GM18861 (cell line): ENCODE results near the gene AKR1B15.
"Not testable (repeated sequence)": the region's sequence is repeated elsewhere in the genome, so short reads cannot be mapped to it uniquely, and the experiment has no call there.

Experiments
- ATAC-seq: cut with Tn5 transposase; IDR thresholded peaks from one replicate; pipeline ENCODE4 v1.9.1; 2021; ENCODE audit not compliant: unreplicated experiment

The AKR1B15 gene

DNA sequence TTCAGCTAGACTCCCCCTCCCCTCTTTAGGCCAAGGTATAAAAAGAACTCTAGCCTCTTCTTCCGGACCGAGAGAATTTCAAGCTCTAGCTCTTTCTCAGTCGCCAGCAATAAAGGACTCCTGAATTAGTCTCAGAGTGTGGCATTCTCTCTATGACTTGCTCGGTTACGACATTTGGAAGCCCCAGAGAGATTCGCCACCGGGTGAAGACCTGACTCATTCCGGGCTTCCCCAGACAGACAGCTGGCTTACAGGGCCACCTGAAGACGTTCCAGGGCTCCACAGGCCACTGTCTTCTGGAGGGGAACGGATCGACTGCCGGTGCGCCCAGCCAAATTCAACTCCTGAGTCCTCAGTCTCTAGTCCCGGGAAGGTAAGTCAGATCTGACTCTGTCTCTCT lies at the start of gene AKR1B15:
Gene AKR1B15, plus strand, starts transcription at position 234 of the 400 bp plus-strand sequence. CDS start 15,510 bp downstream, outside the sequence.
- ATAC-seq: peak; percentile 96

DNA sequence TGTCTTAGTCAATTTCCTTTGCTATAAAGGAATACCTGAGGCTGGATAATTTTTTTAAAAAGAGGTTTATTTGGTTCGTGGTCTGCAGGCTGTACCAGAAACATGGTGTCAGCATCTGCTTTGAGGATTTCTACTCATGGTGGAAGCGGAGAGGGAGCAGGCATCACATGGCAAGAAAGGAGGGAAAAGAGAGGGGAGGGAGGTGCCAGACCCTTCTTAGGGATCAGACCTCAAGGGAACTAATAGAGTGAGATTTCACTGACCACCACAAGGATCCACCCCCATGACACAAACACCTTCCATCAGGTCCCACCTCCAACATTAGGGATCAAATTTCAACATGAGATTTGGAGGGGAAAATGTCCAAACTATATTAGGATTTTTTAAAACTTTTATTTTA lies 48.5 kb upstream of the AKR1B15 start:
- ATAC-seq: no peak

DNA sequence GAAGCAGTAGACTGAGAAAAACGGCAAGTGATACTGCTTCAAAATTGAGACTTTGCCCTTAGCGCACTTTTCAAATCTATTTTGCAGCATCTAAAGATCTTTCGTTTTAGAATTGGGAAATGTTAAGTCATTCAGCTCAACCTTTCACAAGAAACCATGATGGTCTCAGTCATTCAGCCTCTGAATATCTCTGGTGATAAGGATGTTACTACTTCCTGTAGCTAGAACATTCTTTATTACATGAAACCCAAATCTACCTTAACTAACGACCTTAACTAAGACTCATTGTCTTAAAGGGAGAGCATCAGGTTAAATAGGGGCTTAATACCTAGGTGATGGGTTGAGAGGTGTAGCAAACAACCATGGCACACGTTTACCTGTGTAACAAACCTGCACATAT lies 47.9 kb upstream of the AKR1B15 start:
- ATAC-seq: no peak

DNA sequence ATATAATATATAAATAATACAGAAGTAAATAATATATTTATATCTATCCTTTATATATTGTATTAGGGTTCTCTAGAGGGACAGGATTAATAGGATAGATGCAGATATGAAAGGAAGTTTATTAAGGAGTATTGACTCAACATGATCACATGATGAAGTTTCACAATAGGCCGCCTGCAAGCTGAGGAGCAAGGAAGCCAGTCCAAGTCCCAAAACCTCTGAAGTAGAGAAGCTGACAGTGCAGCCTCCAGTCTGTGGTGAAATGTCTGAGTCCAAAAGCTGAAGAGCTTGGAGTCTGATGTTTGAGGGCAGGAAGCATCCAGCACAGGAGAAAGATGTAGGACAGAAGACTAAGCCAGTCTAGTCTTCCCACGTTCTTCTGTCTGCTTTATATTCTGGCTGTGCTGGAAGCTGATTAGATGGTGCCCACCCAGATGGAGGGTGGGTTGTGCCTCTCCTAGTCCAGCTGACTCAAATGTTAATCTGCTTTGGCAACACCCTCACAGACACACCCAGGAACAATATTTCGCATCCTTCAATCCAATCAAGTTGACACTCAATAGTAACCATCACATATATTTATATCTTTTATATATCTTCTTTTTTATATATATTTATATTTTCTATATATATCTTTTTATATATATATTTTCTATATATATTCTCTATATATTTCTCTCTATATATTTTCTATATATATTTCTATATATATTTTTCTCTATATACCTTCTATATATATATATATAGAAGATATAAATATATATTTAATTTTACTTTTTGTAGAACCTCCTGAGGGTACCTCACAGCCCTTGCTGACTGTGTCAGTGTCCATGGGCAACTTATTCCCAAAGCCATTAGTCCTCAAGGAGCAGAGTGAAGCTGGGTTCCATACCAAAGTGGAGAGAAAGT lies 46.2 kb upstream of the AKR1B15 start:
- no peak for ATAC-seq

DNA sequence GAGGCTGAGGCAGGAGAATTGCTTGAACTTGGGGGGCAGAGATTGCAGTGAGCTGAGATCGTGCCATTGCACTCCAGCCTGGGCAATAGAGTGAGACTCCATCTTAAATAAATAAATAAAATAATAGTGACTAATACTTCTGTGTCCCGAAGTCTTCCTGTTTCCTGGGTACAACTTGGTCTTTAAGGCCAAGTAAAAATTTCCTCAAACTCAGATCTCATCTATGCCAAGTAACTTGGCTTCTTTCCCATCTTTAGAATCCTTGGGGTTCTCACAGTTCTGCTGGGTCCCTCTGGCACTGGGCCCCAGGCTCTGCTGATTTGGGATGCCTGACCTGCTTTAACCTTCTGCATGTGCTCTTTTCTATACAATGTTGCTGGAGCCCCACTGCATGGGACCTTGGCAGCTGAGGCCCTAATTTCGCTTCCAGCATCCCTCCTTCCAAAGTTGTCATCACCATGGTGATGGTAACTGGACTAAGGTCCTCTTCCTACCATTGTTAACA lies 44.2 kb upstream of the AKR1B15 start:
- ATAC-seq: no peak

DNA sequence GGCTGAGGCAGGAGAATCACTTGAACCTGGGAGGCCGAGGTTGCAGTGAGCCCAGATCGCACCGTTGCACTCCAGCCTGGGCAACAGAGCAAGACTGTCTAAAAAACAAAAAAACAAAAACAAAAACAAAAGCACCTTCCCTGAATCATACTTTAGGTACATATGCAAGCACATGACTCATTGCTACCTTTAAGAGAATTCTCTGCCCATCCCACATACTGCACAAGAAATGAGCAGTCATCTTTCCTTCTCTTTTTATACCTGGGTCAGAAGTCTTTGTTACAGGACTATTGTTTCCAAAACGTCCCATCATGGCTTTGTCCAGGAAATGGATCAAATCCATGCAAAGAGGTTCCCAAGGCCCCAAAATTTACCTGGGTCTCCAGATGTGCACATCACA lies 43.1 kb upstream of the AKR1B15 start:
- no peak for ATAC-seq

DNA sequence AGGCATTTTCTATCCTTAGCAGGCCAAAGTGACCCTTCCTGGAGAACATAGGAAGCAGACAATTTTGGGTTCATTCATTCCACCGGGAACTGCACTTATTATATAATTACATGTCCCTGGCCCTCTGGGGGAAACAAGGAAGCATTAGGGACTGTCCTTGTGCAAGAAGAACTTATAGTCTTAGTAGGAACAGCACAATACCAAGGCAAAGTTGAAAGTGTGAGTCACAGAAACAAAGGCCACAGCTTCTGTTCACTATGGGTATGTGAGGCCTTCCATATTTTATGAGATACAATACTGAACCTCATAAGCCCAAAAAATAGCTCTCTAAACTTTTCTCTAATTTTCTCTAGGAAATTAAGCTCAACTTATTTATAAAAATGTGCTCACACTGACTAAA lies 39.9 kb upstream of the AKR1B15 start:
- no peak for ATAC-seq

DNA sequence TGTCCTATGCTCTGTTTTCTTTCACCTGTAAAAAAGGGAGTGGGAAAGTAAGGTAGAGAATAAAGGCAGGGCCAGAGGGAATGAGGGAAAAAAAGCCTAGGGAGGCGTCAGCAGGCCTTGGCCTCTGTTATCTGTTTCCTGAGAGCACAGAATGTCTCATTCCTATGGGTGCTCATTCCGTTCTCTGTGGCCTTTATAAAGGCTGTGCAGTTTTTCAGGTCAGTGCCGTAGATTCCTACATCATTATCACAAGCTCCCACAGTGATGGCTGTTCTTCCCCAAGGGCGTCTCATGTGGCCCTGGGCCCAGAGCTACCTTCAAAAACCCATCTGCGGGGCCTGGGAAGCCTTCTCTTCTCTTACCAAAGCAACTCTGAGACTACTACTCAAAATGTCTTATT lies 38.3 kb upstream of the AKR1B15 start:
- no peak for ATAC-seq

DNA sequence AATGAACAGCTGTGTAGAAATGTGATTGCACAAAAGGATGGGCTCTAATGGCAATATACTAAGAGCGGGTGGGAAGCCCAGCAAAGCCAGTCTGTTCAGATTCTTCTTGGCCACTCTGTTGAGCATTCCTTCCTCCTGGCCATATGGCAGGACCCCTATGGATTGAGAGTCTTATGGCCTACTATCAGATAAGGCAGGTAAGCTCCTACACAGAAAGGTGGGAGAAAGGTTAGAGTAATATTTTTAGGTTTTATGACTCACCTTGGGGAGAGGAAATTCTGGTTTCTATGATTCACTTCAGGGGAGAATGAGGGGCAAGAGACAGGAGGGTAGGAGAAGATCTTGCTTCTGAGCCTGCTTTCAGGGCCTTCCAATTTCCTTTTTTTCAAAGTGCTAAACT lies 36.6 kb upstream of the AKR1B15 start:
- ATAC-seq: no peak

DNA sequence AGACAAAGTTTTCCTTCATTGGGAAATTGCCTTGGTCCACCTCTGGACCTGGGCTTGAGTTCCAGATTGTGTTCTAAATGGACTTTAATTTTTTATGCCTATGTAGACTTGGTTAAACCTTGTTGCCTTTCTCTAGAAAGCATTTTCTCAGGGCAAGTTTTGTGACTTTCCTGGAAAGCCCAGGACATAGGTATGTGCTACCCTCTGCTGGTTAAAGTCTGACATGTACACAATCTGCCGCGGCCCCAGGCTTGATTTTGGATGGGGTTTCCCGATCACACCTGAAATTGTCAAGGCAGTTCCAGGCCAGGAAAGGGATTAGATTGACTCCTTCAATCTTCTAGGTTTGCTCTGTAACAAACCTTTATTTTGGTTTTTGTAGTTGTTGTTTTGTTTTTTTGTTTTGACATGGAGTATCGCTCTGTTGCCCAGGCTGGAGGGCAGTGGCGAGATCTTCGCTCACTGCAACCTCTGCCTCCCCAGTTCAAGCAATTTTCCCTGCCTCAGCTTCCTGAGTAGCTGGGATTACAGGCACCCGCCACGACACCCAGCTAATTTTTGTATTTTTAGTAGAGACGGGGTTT lies 35.6 kb upstream of the AKR1B15 start:
- ATAC-seq: no peak

DNA sequence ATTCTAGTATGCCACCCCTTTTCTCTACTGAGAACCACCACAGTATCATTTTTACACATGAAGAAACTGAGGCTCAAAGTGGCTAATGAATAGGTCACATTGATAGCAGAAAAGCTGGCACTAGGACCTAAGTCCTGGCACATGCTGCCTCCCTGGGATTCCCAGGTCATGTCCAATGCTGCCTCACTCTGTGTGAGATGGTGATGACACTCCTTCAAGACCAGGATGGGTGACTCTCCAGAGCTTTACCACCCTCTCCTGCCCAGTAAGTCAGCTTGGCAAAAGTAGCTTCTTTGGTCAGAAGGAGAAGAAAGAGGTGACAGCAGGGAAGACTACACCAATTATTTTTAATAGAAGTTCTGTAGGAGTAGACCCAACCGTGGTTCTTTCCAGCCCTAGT lies 34.8 kb upstream of the AKR1B15 start:
- no peak for ATAC-seq

DNA sequence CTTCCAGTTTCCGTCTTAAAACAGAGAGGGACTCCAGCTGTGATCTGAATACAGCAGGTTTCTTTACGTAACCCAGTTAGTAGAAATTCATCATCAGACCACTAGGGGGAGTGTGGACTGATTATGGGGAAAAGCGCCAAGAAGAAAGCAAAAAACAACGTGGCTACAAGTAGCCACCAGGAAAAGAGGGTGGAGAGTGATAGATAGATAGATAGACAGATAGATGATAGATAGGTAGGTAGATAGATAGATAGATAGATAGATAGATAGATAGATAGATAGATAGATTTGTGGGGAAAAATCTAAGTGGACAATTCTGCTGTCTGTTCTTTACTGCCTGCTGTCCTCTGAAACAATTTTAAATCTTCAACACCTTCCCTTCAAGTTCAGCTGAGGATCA lies 34.2 kb upstream of the AKR1B15 start:
- ATAC-seq: peak; percentile 54

DNA sequence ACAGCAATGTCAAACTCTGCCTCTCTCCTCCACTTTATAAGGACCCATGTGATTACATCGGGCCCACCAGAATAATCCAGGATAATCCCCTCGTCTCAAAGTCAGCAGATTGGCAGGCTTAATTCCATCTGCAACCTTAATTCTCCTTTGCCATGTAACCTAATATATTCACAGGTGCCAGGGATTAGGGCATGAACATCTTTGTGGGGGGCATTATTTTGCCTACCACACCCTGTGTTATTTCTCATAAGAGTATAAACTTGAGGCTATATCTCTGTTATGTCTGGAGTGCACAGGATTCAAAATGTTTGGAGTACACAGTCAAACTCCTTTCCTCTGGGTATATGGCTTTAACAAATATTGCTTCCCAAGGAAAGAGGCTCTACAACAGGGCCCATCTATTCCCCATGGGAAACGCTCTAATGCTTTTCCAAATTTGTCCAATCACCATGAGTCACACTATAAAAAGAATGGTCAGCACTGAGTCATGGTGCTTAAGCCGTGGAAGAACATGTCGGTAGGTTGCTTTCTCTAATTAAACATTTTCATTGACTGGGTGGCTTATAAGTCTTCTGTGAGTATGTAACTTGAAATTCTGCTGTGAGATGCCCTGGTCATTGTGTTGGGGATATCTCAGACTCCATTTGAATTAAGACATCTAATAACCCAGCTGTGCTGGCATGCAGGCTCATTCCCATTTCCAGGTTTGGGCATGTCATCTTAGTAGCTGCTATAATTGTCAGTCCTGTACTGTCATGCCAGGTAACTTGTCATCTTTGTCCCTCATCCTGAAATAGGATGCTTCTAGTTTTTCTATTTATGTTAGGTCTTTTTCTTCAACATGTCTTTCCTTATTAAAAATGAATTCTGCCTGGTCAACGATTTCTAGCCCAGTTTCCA lies 33.1 kb upstream of the AKR1B15 start:
- no peak for ATAC-seq

DNA sequence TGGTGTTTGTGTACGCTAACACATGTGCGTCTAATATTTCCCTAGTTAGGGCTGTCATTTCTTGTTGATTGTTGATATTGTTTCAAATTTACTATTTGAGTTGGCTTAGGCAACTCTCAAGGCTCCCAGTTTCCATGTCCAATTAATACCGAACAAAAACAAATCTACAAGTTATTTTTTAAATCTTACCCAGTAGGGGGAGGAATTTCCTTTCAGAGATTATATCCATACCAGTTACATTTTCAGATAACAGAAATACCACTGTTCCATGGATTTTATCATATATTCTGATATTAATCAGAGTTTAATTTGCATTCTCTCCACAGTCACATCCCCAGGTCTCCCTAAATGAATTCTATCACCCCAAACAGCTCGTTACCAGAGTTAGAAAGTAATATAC lies 28.8 kb upstream of the AKR1B15 start:
- no peak for ATAC-seq

DNA sequence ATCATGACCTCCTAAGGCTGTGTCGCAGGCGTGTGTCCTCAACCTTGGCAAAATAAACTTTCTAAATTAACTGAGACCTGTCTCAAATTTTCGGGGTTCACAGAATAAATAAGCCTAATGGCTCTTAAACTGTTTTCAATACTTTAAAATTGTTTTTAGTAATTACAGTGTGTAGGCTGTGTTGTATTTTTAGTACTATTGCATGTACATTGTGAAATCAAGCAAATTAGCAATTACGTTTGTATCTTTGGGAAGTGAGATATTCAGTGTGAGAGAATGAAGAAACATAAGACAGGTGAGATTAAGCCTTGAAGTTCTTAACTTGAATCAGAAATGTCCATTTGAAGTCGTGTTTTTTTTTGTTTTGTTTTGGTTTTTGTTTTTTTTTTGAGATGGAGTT lies 26.3 kb upstream of the AKR1B15 start:
- ATAC-seq: no peak

DNA sequence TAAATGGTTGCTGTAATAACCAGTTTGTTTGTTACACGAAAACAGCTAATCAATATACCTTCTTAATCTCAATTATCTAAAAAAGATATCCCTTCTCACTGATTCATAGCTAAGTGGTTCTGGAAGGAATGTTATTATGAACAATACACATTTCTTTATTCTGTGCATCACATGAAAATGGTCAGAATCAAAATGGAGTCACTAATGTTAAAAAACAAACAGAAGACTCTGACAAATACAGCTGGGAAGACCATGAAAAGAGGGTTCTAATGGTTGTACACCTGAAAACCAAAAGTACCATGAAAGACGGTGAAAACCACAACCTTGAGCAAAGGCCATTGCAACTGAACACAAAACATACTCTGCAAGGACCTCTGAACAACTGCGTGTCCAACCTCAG lies 23.5 kb upstream of the AKR1B15 start:
- not testable (repeated sequence) for ATAC-seq

DNA sequence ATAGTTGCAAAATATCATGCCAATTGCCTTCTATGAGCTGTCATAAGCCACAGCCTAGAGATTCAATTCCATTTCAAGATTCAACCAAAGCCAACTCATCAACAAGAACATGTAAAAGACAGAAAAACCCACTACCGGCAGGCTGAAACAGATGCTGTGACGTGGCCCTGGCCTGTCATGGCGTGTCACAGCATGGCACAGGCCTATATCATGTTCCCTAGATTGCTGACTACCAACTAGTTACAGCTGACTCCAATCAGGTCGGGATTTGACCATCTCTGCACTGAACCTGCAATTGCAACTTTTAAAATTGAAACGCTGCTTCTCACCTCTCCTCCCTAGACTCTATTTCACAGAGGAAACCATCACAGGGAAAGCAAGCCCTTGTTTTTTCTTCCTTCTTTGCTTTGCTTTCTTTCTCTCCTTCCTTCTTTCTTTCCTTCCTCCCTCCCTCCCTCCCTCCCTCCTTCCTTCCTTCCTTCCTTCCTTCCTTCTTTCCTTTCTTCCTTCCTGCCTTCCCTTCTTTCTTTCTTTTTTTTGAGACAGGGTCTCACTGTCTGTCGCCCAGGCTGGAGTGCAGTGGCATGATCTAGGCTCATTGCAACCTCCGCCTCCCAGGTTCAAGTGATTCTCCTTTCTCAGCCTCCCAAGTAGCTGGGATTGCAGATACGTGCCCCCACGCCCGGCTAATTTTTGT lies 22.2 kb upstream of the AKR1B15 start:
- ATAC-seq: not testable (repeated sequence)

DNA sequence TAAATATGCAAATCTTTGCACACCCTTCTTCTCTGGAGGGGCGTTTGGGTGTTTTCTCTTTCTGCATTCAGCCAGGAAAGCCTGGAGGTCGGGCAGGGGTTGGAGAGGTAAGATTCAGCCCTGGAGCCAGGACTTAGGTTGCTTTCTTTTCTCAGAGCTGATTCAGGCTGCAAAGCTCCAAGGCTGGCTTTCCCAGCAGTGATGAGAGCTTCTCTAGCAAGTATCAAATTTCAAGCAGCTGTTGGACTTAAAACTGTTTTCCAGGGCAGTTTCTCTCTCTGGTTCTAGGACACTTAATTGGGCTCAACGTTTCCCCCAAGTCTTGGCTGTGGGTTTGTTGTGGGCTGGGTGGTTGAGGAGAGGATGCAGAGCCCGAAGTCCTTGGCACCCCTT lies 20.9 kb upstream of the AKR1B15 start:
- no peak for ATAC-seq

DNA sequence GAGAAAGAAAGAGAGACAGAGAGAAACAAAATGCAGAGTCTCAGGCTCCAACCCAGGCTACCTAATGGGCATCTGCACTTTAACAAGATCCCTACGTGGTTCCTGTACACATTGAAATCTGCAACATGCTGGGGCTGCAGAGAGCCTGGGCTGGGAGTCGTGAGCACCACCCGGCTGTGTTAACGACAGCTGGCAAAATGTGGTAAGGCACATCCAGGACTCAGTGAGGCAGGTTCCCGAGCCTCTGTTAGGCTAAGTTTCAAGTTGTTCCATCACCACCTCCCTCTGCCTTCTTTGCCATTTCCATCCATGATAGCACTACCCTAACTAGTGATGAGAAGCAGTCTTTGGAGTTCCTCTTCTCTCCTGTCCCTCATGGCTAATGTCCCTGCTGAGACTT lies 20.2 kb upstream of the AKR1B15 start:
- ATAC-seq: no peak

DNA sequence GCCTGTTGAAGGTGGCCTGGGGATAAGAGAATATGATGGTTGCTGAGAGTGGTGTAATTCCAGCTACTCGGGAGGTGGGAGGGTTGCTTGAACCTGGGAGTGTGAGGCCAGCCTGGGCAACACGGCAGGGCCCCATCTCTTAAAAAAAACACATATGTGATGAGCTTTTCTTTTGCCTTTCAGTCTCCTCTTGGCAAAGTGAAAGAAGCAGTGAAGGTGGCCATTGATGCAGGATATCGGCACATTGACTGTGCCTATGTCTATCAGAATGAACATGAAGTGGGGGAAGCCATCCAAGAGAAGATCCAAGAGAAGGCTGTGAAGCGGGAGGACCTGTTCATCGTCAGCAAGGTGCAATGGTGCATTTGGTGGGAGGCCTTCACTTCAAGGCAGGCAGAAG lies 18.4 kb upstream of the AKR1B15 start:
- no peak for ATAC-seq
